ENCODE results near the gene SOD1.
"Not testable (repeated sequence)": the region's sequence is repeated elsewhere in the genome, so short reads cannot be mapped to it uniquely, and the experiment has no call there.

GRCh38 chr21:31631881-31632280 lies 27.6 kb upstream of the SOD1 start:
- TF ChIP-seq CTCF (IDR thresholded peaks at IDR 0.05; ENCODE audit: insufficient read depth, low read depth, low read length); EZH2 (IDR thresholded peaks at IDR 0.05; ENCODE audit: insufficient read depth, low read length): not testable (repeated sequence)

All from astrocyte (in vitro differentiated cells and primary cell).